Psoas muscle (tissue), 8 donors: ENCODE results near the gene AVPR2. TPM values are rescaled to one million over a fixed set of nuclear protein-coding genes. Genes with fewer than 3 reads are reported as not detected.

Source experiments
- ATAC-seq, 4 donors: fragments of 200-7000 bp; cut with Tn5 transposase; one replicate each; pipeline ENCODE4 v1.9.1; 2020; ENCODE audit warnings: moderate library complexity in 3 of 4, mild to moderate bottlenecking in 2 of 4
- DNase-seq, 2 donors: peaks; one replicate each; pipeline ENCODE4 v3.0.0-alpha.2; 2020
- H3K27ac ChIP-seq: fragments of 200-600 bp; one replicate; pipeline ENCODE4 v1.8.0; 2022
- H3K27me3 ChIP-seq, 3 donors: fragments of 200-600 bp in 1 of 3; one replicate each; pipeline versions ENCODE4 v1.6.1 to v1.8.0; 2013 to 2022; ENCODE audit warnings: low read length in 2 of 3, mild to moderate bottlenecking in 2 of 3, moderate library complexity in 1 of 3; ENCODE audit not compliant: insufficient read depth in 3 of 3
- H3K36me3 ChIP-seq, 2 donors: fragments of 200-600 bp in 1 of 2; one replicate each; pipeline versions ENCODE4 v1.6.1 to v1.8.0; 2013 to 2022; ENCODE audit warnings: low read depth in 1 of 2, mild to moderate bottlenecking in 1 of 2, moderate library complexity in 1 of 2; ENCODE audit not compliant: insufficient read depth in 1 of 2
- H3K4me1 ChIP-seq: fragments of 200-600 bp; one replicate; pipeline ENCODE4 v1.8.0; 2022
- H3K4me3 ChIP-seq: fragments of 200-600 bp; one replicate; pipeline ENCODE4 v1.8.0; 2022; ENCODE audit warnings: mild to moderate bottlenecking
- H3K9me3 ChIP-seq: fragments of 200-600 bp; one replicate; pipeline ENCODE4 v1.8.0; 2022
- CTCF ChIP-seq: fragments of 200-600 bp; IDR thresholded peaks from one replicate; pipeline ENCODE4 v1.8.0; 2022; ENCODE audit warnings: antibody characterized with exemption
- WGBS, 3 donors: extraction: QIAGEN DNeasy Blood & Tissue Kit; methylation state at CpG; one replicate each; pipeline versions ENCODE4 v1.1.6 to v1.1.7; 2013; 5-methylcytosine and 5-hydroxymethylcytosine counted together
- intact Hi-C, 2 donors: fragments of 100-400 bp; cut with DNase I; formaldehyde crosslinking; loops; one replicate each; pipeline versions ENCODE4 v1.11.0 to v1.14.2; 2022
- polyA plus RNA-seq, 3 donors: library from polyadenylated mRNA; stranded (reverse); fragments of 200-250 nt; gene quantifications; one replicate each; pipeline ENCODE4 v1.2.3, GENCODE V29; 2013
- total RNA-seq, 4 donors: library from RNA; stranded (reverse); fragmentation: NEBNext Ultra II Directional in 2 of 4; extraction: Animal tissue kit (Norgen Biotek cat#: 25700) in 2 of 4; gene quantifications; one replicate each; pipeline versions ENCODE4 v1.2.1 to v1.2.4, GENCODE V29; 2021 to 2023
- donor health status: healthy with polysubstance abuse.
- donor health status: DM: no; HTN: no; CAD: no; lungs with moderate emphysema.
- donor health status: Bipolar disorder and iron deficiency.
- donor health status: healthy.
- donor health status: DM: yes; HTN: yes; CAD: no.
- donor health status: DM: no; HTN: no; CAD: no.
- donor health status: DM: no; HTN: no; CAD: no.
- donor health status: DM: yes; HTN: yes; CAD: no.

The AVPR2 gene
- total and polyA plus RNA-seq, 7 donors: 1.3 to 4.8 (median 2.1) TPM

GRCh38 chrX:153950127-153950526 is 45.7 kb downstream of the AVPR2 start:
- TF ChIP-seq CTCF: no peak
- ATAC-seq (no peak), DNase-seq (no peak)
- no peak overlapping the region for H3K27ac ChIP-seq
- no peaks in the 10 kb centered on the region for H3K4me1 ChIP-seq
- H3K4me3 ChIP-seq: no peak overlapping the region
- intact Hi-C loops: loop anchor here (5.0 kb wide), 3 partner anchors 188 to 993 kb away; partner anchors contain the start of gene PLXNB3 (in 1 of the 2)
- H3K36me3 ChIP-seq: peaks cover 0 to 73% of the 10 kb centered on the region in 2 donors
- H3K9me3 ChIP-seq: no peaks in the 10 kb centered on the region
- H3K27me3 ChIP-seq: no peaks in the 10 kb centered on the region
- 82 to 88% (median 86%) methylated on average over 14 to 19 of the region's 19 CpGs for WGBS, 3 donors

GRCh38 chrX:153951683-153952372 is 47.4 kb downstream of the AVPR2 start:
- Histone ChIP-seq H3K27ac (no peak overlapping the region), H3K4me3 (no peak overlapping the region), H3K9me3 (no peaks in the 10 kb centered on the region), H3K27me3 (no peaks in the 10 kb centered on the region), H3K4me1 (no peaks in the 10 kb centered on the region), H3K36me3 (peaks cover 0 to 90% of the 10 kb centered on the region in 2 donors)
- intact Hi-C loops: loop anchor here (5.0 kb wide), 3 partner anchors 190 to 995 kb away; partner anchors contain the start of gene PLXNB3 (in 1 of the 2)
- ATAC-seq (no peak), DNase-seq (no peak)
- TF ChIP-seq CTCF: no peak
- 91 to 95% (median 93%) methylated on average over 21 to 28 of the region's 28 CpGs for WGBS, 3 donors

GRCh38 chrX:153952373-153953026 is 48.0 kb downstream of the AVPR2 start:
- 89 to 93% (median 92%) methylated on average over 26 to 32 of the region's 32 CpGs for WGBS, 3 donors
- Histone ChIP-seq H3K27ac (peak overlapping the region; percentile 55), H3K27me3 (no peaks in the 10 kb centered on the region), H3K9me3 (no peaks in the 10 kb centered on the region), H3K4me1 (no peaks in the 10 kb centered on the region), H3K4me3 (no peak overlapping the region), H3K36me3 (peaks cover 0 to 96% of the 10 kb centered on the region in 2 donors)
- ATAC-seq (no peak), DNase-seq (no peak)
- no peak for TF ChIP-seq CTCF
- intact Hi-C loops: loop anchor here (1.0 to 5.0 kb wide), 4 partner anchors 188 to 995 kb away; partner anchors contain the start of gene PLXNB3 (in 2 of the 2)

GRCh38 chrX:153953342-153953830 is 48.9 kb downstream of the AVPR2 start:
- peak; percentile 73 to 86 (median 79) for ATAC-seq
- H3K36me3 ChIP-seq: peaks cover 0 to 98% of the 10 kb centered on the region in 2 donors
- no peak overlapping the region for H3K4me3 ChIP-seq
- H3K4me1 ChIP-seq: no peaks in the 10 kb centered on the region
- DNase-seq: peak; percentile 67 to 88
- no peaks in the 10 kb centered on the region for H3K27me3 ChIP-seq
- 19 to 35% (median 22%) methylated on average over 23 to 33 of the region's 33 CpGs for WGBS, 3 donors
- intact Hi-C loops: loop anchor here (1.0 to 5.0 kb wide), 4 partner anchors 189 to 996 kb away; partner anchors contain the start of gene PLXNB3 (in 2 of the 2)
- peak; percentile 99 for TF ChIP-seq CTCF
- H3K9me3 ChIP-seq: no peaks in the 10 kb centered on the region
- H3K27ac ChIP-seq: peak overlapping the region; percentile 55
